ENCODE measurements around the gene DNAH12. TPM values are rescaled to one million over a fixed set of nuclear protein-coding genes. Genes with fewer than 3 reads are reported as not detected.

The DNAH12 gene
- total RNA-seq, 2 experiments from 2014 or later = 0.05 TPM; not detected in 1

DNA sequence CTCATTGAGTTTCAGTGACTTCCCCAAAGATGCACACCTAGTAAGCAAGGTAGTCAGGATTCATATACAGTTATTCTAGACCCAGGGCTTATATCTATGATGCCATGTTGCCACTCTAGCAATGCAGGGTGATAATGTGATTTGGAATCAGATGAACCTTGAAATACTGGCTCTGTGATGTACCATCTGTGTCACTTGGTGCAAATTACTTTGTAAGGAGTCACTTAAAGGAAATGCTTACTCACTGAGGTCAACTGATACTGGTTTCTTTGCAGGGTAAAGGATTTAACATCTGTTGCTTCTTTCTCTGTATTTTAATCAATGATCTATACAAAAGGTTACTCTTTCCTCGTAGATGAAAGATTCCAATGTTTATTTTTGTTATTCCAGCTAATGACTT, 262.4 kb downstream of the DNAH12 start:
- H3K27me3 Mint-ChIP-seq (ENCODE audit: low read depth) = no peaks in the 10 kb centered on the region
- peaks cover 6% of the 10 kb centered on the region for H3K36me3 Mint-ChIP-seq (ENCODE audit: low read depth)
- intact Hi-C loops (cut with micrococcal nuclease) = no loop called here
- H3K4me3 Mint-ChIP-seq = no peak overlapping the region
- H3K27ac Mint-ChIP-seq = no peak overlapping the region
- CTCF ChIA-PET = interaction anchor here (0.9 kb wide), 1 partner anchor 46 kb away, joined by 3 read pairs; no protein-coding TSS in a partner anchor
- H3K9me3 Mint-ChIP-seq = peaks cover 3% of the 10 kb centered on the region
- DNase-seq = no peak
- no peaks in the 10 kb centered on the region for H3K4me1 Mint-ChIP-seq (ENCODE audit: low read depth)

DNA sequence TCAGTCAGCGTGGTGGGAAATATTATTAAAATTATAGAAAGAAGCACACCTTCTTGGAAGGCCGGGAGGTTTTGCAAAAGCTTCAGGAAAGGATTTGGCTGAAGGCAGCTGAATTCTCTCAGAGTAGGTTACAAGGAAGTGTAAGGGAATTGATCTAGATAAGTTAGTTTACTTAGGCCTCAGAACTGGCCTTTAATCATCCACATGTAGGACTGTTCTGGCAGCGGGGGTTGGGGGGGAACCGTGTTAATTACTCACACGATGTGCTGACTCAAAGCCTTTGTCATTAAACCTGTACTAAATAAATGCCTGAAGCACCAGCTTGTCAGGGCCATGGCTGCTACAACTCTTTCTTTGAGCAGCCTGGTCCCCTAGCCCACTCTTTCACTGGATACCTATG, 264.5 kb downstream of the DNAH12 start:
- CTCF ChIA-PET = interaction anchor here (0.6 kb wide), 1 partner anchor 24 kb away, joined by 3 read pairs; no protein-coding TSS in a partner anchor
- peaks cover 3% of the 10 kb centered on the region for H3K9me3 Mint-ChIP-seq
- intact Hi-C loops (cut with micrococcal nuclease) = no loop called here

DNA sequence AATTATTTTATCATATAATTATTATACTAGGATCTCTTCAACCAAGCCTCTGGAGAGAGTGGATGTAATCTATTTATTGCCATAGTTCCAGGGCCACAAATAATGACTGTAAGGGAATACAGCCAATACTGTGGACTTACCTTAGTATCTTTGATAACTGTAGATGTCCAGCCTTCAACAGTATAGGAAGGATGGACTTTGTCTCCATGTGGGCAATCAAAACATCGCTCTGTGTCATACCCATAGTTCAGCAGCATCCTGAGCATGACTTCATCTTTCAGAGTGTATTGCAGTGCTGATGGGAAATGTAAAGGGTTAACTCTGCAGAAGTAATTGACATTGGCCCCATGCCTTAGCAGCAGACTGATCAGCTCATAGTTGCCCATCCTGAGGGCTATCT, 265.9 kb downstream of the DNAH12 start:
- peaks cover 11% of the 10 kb centered on the region for H3K36me3 Mint-ChIP-seq (ENCODE audit: low read depth)
- no peak for DNase-seq
- intact Hi-C loops (cut with micrococcal nuclease) = no loop called here
- H3K27me3 Mint-ChIP-seq (ENCODE audit: low read depth) = no peaks in the 10 kb centered on the region
- H3K4me1 Mint-ChIP-seq (ENCODE audit: low read depth) = no peaks in the 10 kb centered on the region
- no peak overlapping the region for H3K4me3 Mint-ChIP-seq
- CTCF ChIA-PET = no interaction called here
- H3K27ac Mint-ChIP-seq = no peak overlapping the region
- peaks cover 3% of the 10 kb centered on the region for H3K9me3 Mint-ChIP-seq

More for the DNA sequence above, 264.5 kb downstream of the DNAH12 start:
- Mint-ChIP-seq H3K4me1 (ENCODE audit: low read depth) (no peaks in the 10 kb centered on the region), H3K27ac (no peak overlapping the region), H3K36me3 (ENCODE audit: low read depth) (peaks cover 9% of the 10 kb centered on the region), H3K4me3 (no peak overlapping the region), H3K27me3 (ENCODE audit: low read depth) (no peaks in the 10 kb centered on the region)
- DNase-seq = no peak

- Mint-ChIP-seq H3K9me3 (peaks cover 3% of the 10 kb centered on the region), H3K4me1 (ENCODE audit: low read depth) (no peaks in the 10 kb centered on the region), H3K4me3 (no peak overlapping the region), H3K27ac (no peak overlapping the region), H3K36me3 (ENCODE audit: low read depth) (peaks cover 12% of the 10 kb centered on the region), H3K27me3 (ENCODE audit: low read depth) (no peaks in the 10 kb centered on the region)
- no peak for DNase-seq
- intact Hi-C loops (cut with micrococcal nuclease) = no loop called here
- CTCF ChIA-PET = no interaction called here
Observed at GRCh38 chr3:57275393-57275792, 268.8 kb downstream of the DNAH12 start.

DNA sequence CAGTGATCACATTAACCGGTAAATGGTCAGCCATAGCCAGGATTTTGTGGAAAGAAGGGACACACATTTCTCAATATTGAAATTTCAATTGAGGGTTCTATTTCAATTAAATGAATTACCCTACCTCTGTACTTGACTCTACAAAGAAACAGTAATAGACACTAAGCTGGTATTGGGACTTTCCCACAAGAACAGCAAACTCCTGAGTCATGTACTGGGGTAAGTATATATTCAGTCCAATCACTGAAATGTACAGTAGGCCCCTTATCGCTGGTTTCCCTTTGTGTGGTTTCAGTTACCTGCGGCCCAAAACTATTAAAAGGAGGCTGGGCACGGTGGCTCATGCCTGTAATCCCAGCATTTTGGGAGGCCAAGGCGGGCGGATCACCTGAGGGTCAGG, 269.3 kb downstream of the DNAH12 start:
- DNase-seq = no peak
- intact Hi-C loops (cut with micrococcal nuclease) = no loop called here
- H3K4me3 Mint-ChIP-seq = no peak overlapping the region
- peaks cover 13% of the 10 kb centered on the region for H3K36me3 Mint-ChIP-seq (ENCODE audit: low read depth)
- peaks cover 3% of the 10 kb centered on the region for H3K9me3 Mint-ChIP-seq
- no peak overlapping the region for H3K27ac Mint-ChIP-seq
- no peaks in the 10 kb centered on the region for H3K4me1 Mint-ChIP-seq (ENCODE audit: low read depth)
- H3K27me3 Mint-ChIP-seq (ENCODE audit: low read depth) = no peaks in the 10 kb centered on the region
- CTCF ChIA-PET = no interaction called here

DNA sequence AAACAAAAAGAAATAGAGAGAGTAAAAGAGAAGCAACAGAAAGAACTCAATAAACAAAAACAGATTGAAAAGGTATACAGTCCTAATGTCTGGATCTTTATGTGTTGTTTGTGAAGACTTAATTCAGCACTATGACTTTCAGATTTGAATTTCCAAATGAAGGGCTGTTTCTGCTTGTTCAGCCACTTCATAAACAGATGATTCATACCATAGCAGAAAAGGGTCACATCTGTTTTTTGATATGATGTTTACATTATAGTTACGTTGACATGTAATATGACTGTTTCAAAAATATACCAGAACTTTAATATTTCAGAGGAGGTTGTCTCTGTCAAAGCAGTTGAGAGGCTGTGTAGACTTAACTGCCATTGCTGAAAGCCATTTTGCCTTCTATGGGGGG, 275.7 kb downstream of the DNAH12 start:
- Mint-ChIP-seq H3K4me1 (ENCODE audit: low read depth) (no peaks in the 10 kb centered on the region), H3K4me3 (no peak overlapping the region), H3K27ac (no peak overlapping the region), H3K9me3 (peaks cover 1% of the 10 kb centered on the region), H3K36me3 (ENCODE audit: low read depth) (peaks cover 45% of the 10 kb centered on the region), H3K27me3 (ENCODE audit: low read depth) (no peaks in the 10 kb centered on the region)
- CTCF ChIA-PET = no interaction called here
- intact Hi-C loops (cut with micrococcal nuclease) = no loop called here
- no peak for DNase-seq

- Mint-ChIP-seq H3K4me1 (ENCODE audit: low read depth) (no peaks in the 10 kb centered on the region), H3K9me3 (peaks cover 3% of the 10 kb centered on the region), H3K27ac (no peak overlapping the region), H3K27me3 (ENCODE audit: low read depth) (no peaks in the 10 kb centered on the region), H3K36me3 (ENCODE audit: low read depth) (peaks cover 64% of the 10 kb centered on the region), H3K4me3 (no peak overlapping the region)
- intact Hi-C loops (cut with micrococcal nuclease) = no loop called here
- CTCF ChIA-PET = no interaction called here
- DNase-seq = no peak
Observed at GRCh38 chr3:57261929-57262328, 282.2 kb downstream of the DNAH12 start.

GRCh38 chr3:57261119-57261518, 283.0 kb downstream of the DNAH12 start:
- CTCF ChIA-PET = no interaction called here
- H3K27ac Mint-ChIP-seq = no peak overlapping the region

DNA sequence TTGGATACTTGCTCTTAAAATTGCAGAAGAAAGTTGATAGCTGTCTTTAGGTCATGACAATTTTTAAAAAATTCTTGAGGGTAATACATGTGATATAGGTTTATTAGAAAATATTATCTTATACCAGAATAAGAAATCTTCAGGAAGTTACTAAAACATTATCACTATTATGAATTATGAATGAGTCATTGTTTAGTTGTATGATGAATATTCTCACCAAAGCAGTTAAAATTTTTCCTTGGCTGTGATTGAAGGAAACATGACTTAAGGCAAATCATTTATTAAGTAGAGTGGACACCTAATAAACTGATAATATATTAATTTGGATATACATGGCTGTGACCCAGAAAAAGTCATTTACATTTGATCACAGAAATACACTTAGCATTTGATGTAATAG, 286.5 kb downstream of the DNAH12 start:
- intact Hi-C loops (cut with micrococcal nuclease) = no loop called here
- Mint-ChIP-seq H3K9me3 (no peaks in the 10 kb centered on the region), H3K27me3 (ENCODE audit: low read depth) (no peaks in the 10 kb centered on the region), H3K4me3 (no peak overlapping the region), H3K4me1 (ENCODE audit: low read depth) (no peaks in the 10 kb centered on the region), H3K27ac (no peak overlapping the region), H3K36me3 (ENCODE audit: low read depth) (peaks cover 30% of the 10 kb centered on the region)
- no peak for DNase-seq
- CTCF ChIA-PET = interaction anchor here (1.8 kb wide), 1 partner anchor 156 kb away, joined by 4 read pairs; no protein-coding TSS in a partner anchor

More at GRCh38 chr3:57261119-57261518, 283.0 kb downstream of the DNAH12 start:
- DNase-seq = no peak
- H3K4me1 Mint-ChIP-seq (ENCODE audit: low read depth) = no peaks in the 10 kb centered on the region
- H3K4me3 Mint-ChIP-seq = no peak overlapping the region
- intact Hi-C loops (cut with micrococcal nuclease) = no loop called here
- peaks cover 3% of the 10 kb centered on the region for H3K9me3 Mint-ChIP-seq
- H3K36me3 Mint-ChIP-seq (ENCODE audit: low read depth) = peaks cover 58% of the 10 kb centered on the region
- H3K27me3 Mint-ChIP-seq (ENCODE audit: low read depth) = no peaks in the 10 kb centered on the region

- H3K9me3 Mint-ChIP-seq = no peaks in the 10 kb centered on the region
- no peaks in the 10 kb centered on the region for H3K4me1 Mint-ChIP-seq (ENCODE audit: low read depth)
- H3K36me3 Mint-ChIP-seq (ENCODE audit: low read depth) = peaks cover 24% of the 10 kb centered on the region
- H3K4me3 Mint-ChIP-seq = no peak overlapping the region
- intact Hi-C loops (cut with micrococcal nuclease) = no loop called here
- CTCF ChIA-PET = no interaction called here
- no peak overlapping the region for H3K27ac Mint-ChIP-seq
- no peak for DNase-seq
- H3K27me3 Mint-ChIP-seq (ENCODE audit: low read depth) = no peaks in the 10 kb centered on the region
Observed at GRCh38 chr3:57256844-57257243, 287.3 kb downstream of the DNAH12 start.

DNA sequence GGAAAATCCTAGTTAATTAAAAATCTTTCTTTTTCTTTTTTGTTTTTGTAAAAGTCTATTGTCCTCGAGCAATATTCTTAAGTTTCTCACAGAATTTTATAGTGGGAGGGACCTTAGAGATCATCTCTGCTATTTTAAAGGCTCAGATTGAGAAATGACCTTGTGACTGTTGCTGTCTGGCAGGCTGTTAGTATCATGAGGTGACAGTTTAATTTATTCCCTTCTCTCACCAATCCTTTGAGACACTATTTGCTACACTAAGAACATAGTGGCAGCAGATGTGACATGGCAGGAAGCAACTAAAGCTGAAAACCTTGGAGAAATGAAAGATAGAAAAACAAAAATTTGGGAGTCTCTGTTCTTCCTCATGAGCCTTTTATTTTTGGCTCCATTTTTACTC, 291.7 kb downstream of the DNAH12 start:
- no peak for DNase-seq
- no peaks in the 10 kb centered on the region for H3K27me3 Mint-ChIP-seq (ENCODE audit: low read depth)
- no peak overlapping the region for H3K4me3 Mint-ChIP-seq
- H3K36me3 Mint-ChIP-seq (ENCODE audit: low read depth) = peaks cover 11% of the 10 kb centered on the region
- CTCF ChIA-PET = interaction anchor here (0.6 kb wide), 1 partner anchor 592 kb away, joined by 3 read pairs; no protein-coding TSS in a partner anchor
- H3K27ac Mint-ChIP-seq = no peak overlapping the region
- no peaks in the 10 kb centered on the region for H3K9me3 Mint-ChIP-seq
- intact Hi-C loops (cut with micrococcal nuclease) = no loop called here
- no peaks in the 10 kb centered on the region for H3K4me1 Mint-ChIP-seq (ENCODE audit: low read depth)

GRCh38 chr3:57244946-57245345, 299.2 kb downstream of the DNAH12 start:
- intact Hi-C loops (cut with micrococcal nuclease) = no loop called here
- H3K36me3 Mint-ChIP-seq (ENCODE audit: low read depth) = peaks cover 16% of the 10 kb centered on the region
- H3K9me3 Mint-ChIP-seq = no peaks in the 10 kb centered on the region
- H3K27ac Mint-ChIP-seq = no peak overlapping the region
- CTCF ChIA-PET = interaction anchor here (1.0 kb wide), 1 partner anchor 17 kb away, joined by 4 read pairs; no protein-coding TSS in a partner anchor
- H3K4me1 Mint-ChIP-seq (ENCODE audit: low read depth) = no peaks in the 10 kb centered on the region
- no peak for DNase-seq
- no peak overlapping the region for H3K4me3 Mint-ChIP-seq
- no peaks in the 10 kb centered on the region for H3K27me3 Mint-ChIP-seq (ENCODE audit: low read depth)

Measured in activated naive CD4-positive, alpha-beta T cell treated with anti-CD3 and anti-CD28 coated beads for 36 hours (primary cell).